HepG2 (cell line): ENCODE measurements around the gene PSMD3. TPM values are rescaled to one million over a fixed set of nuclear protein-coding genes. Genes with fewer than 3 reads are reported as not detected.

Experiments used
- ETV6 ChIP-seq: sonication (generic); formaldehyde crosslinking; conservative IDR thresholded peaks from 2 replicates; pipeline ENCODE4 v1.4.0; 2020; ENCODE audit warnings: missing genetic modification reagents
- GMEB2 ChIP-seq: IDR thresholded peaks from 2 replicates; pipeline ENCODE4 v1.6.1; 2016; ENCODE audit warnings: missing biosample characterization, missing genetic modification reagents, low read depth
- MED13 ChIP-seq: sonication (generic); formaldehyde crosslinking; IDR thresholded peaks from 2 replicates; pipeline ENCODE4 v1.5.0; 2020; ENCODE audit warnings: missing genetic modification reagents
- NRL ChIP-seq: sonication (generic); formaldehyde crosslinking; IDR thresholded peaks from 2 replicates; pipeline ENCODE4 v1.5.0; 2020; ENCODE audit warnings: missing genetic modification reagents, mild to moderate bottlenecking, moderate library complexity, borderline replicate concordance
- SNAPC4 ChIP-seq: sonication (generic); formaldehyde crosslinking; IDR thresholded peaks from 2 replicates; pipeline ENCODE4 v1.4.0; 2020; ENCODE audit warnings: mild to moderate bottlenecking, missing genetic modification reagents
- TCF7 ChIP-seq: sonication (generic); IDR thresholded peaks from 2 replicates; pipeline ENCODE4 v1.6.1; 2016; ENCODE audit warnings: antibody characterized with exemption, low read depth
- ZNF251 ChIP-seq: sonication (generic); formaldehyde crosslinking; IDR thresholded peaks from 2 replicates; pipeline ENCODE4 v1.9.0; 2021; ENCODE audit warnings: mild to moderate bottlenecking, missing genetic modification reagents
- ZNF367 ChIP-seq: sonication (generic); formaldehyde crosslinking; IDR thresholded peaks from 2 replicates; pipeline ENCODE4 v1.4.0; 2020; ENCODE audit warnings: missing genetic modification reagents, borderline replicate concordance
- polyA plus RNA-seq, 8 experiments: library from polyadenylated mRNA; depleted of rRNA in 3 of 8; stranded (reverse) in 7 of 8; unstranded in 1 of 8; fragments of >200 nt; fragmentation: Illumina TruSeq in 4 of 8; extraction: Trizol in 4 of 8; gene quantifications; 2 replicates each; pipeline versions ENCODE4 v1.2.1 to v1.2.3, GENCODE V29; 2011 to 2016; ENCODE audit warnings: low read depth in 4 of 8, missing spikeins in 1 of 8, mixed read lengths in 1 of 8; ENCODE audit not compliant: insufficient read depth in 1 of 8
- total RNA-seq, 5 experiments: library from RNA; depleted of rRNA; stranded (reverse); fragments of >200 nt; fragmentation: Illumina TruSeq; extraction: Trizol; gene quantifications; 2 replicates each; pipeline ENCODE4 v1.2.3, GENCODE V29; 2016; ENCODE audit warnings: low read depth in 1 of 5
- TF ChIP-seq, protein P1 (sequence below), 2 experiments: fragments of 450-650 bp in 1 of 2; sonication (generic) in 1 of 2; formaldehyde crosslinking in 1 of 2; IDR thresholded peaks; 2 replicates each; pipeline versions ENCODE4 v1.6.1 to v1.8.0; 2016 to 2022; ENCODE audit warnings: antibody characterized with exemption in 1 of 2, mild to moderate bottlenecking in 1 of 2, missing genetic modification reagents in 1 of 2
- TF ChIP-seq, protein P2 (sequence below): sonication (generic); formaldehyde crosslinking; IDR thresholded peaks from 2 replicates; pipeline ENCODE4 v1.8.0; 2023; ENCODE audit warnings: mild to moderate bottlenecking, missing genetic modification reagents

Gene PSMD3
- total and polyA plus RNA-seq, 2 of the 13 experiments (the other 11 are each of a cell fraction or from before 2014, with no cell fraction given): 97.4 to 146 TPM

- TF ChIP-seq, protein P1, sequence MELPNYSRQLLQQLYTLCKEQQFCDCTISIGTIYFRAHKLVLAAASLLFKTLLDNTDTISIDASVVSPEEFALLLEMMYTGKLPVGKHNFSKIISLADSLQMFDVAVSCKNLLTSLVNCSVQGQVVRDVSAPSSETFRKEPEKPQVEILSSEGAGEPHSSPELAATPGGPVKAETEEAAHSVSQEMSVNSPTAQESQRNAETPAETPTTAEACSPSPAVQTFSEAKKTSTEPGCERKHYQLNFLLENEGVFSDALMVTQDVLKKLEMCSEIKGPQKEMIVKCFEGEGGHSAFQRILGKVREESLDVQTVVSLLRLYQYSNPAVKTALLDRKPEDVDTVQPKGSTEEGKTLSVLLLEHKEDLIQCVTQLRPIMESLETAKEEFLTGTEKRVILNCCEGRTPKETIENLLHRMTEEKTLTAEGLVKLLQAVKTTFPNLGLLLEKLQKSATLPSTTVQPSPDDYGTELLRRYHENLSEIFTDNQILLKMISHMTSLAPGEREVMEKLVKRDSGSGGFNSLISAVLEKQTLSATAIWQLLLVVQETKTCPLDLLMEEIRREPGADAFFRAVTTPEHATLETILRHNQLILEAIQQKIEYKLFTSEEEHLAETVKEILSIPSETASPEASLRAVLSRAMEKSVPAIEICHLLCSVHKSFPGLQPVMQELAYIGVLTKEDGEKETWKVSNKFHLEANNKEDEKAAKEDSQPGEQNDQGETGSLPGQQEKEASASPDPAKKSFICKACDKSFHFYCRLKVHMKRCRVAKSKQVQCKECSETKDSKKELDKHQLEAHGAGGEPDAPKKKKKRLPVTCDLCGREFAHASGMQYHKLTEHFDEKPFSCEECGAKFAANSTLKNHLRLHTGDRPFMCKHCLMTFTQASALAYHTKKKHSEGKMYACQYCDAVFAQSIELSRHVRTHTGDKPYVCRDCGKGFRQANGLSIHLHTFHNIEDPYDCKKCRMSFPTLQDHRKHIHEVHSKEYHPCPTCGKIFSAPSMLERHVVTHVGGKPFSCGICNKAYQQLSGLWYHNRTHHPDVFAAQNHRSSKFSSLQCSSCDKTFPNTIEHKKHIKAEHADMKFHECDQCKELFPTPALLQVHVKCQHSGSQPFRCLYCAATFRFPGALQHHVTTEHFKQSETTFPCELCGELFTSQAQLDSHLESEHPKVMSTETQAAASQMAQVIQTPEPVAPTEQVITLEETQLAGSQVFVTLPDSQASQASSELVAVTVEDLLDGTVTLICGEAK (IDR thresholded peaks at IDR 0.05): no peak
- TF ChIP-seq, protein P1 (CRISPR knock-in tag; IDR thresholded peaks at IDR 0.05): no peak
- no peak for TF ChIP-seq SNAPC4 (CRISPR knock-in tag)
- TF ChIP-seq, protein P2, sequence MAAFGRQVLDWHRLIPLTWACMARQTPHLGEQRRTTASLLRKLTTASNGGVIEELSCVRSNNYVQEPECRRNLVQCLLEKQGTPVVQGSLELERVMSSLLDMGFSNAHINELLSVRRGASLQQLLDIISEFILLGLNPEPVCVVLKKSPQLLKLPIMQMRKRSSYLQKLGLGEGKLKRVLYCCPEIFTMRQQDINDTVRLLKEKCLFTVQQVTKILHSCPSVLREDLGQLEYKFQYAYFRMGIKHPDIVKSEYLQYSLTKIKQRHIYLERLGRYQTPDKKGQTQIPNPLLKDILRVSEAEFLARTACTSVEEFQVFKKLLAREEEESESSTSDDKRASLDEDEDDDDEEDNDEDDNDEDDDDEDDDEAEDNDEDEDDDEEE (CRISPR knock-in tag): 0 out of 2 replicates have a peak, but pooled peaks have one; percentile 66
- peak; percentile 66; the same call in 1 of the 2 replicates for TF ChIP-seq TCF7
- no peak for TF ChIP-seq MED13
- no peak for TF ChIP-seq ZNF251 (CRISPR knock-in tag)
- TF ChIP-seq NRL (CRISPR knock-in tag): peak; percentile 56; the same call in 1 of the 2 replicates
- TF ChIP-seq ZNF367: no peak
- TF ChIP-seq ETV6 (CRISPR knock-in tag): no peak
- no peak for TF ChIP-seq GMEB2
Observed at GRCh38 chr17:40015005-40015997, 34.7 kb downstream of the PSMD3 start, which contains the start of gene CSF3 (continued).
